HepG2 (cell line): Measurements from ENCODE around the gene ELP2. TPM values are rescaled to one million over a fixed set of nuclear protein-coding genes. Genes with fewer than 3 reads are reported as not detected.

Experiments
- ATF4 ChIP-seq, 2 experiments: fragments of 450-650 bp in 1 of 2; sonication (generic) in 1 of 2; formaldehyde crosslinking; IDR thresholded peaks; 2 replicates each; pipeline versions ENCODE4 v1.5.0 to v1.8.0; 2020 to 2022; ENCODE audit warnings: mild to moderate bottlenecking in 1 of 2, missing genetic modification reagents in 1 of 2
- ELF3 ChIP-seq: IDR thresholded peaks from 2 replicates; pipeline ENCODE4 v1.6.1; 2016; ENCODE audit warnings: missing genetic modification reagents, missing compliant biosample characterization
- GMEB2 ChIP-seq: IDR thresholded peaks from 2 replicates; pipeline ENCODE4 v1.6.1; 2016; ENCODE audit warnings: missing biosample characterization, missing genetic modification reagents, low read depth
- HNRNPL ChIP-seq: fragments of 200-400 bp; formaldehyde crosslinking; IDR thresholded peaks from 2 replicates; pipeline ENCODE4 v1.6.1; 2017; ENCODE audit warnings: mild to moderate bottlenecking, low read depth, low read length
- THAP11 ChIP-seq: IDR thresholded peaks from 2 replicates; pipeline ENCODE4 v1.6.1; 2016; ENCODE audit warnings: missing biosample characterization, missing genetic modification reagents
- XRCC5 ChIP-seq: fragments of 200-400 bp; formaldehyde crosslinking; optimal IDR thresholded peaks from 2 replicates; pipeline ENCODE3; 2017; ENCODE audit warnings: mild to moderate bottlenecking, low read length
- ZBTB20 ChIP-seq: sonication (generic); formaldehyde crosslinking; IDR thresholded peaks from 2 replicates; pipeline ENCODE4 v1.8.1; 2023; ENCODE audit warnings: missing genetic modification reagents, low read depth, mild to moderate bottlenecking, borderline replicate concordance
- ZNF207 ChIP-seq: fragments of 450-650 bp; IDR thresholded peaks from 2 replicates; pipeline ENCODE4 v1.6.1; 2016; ENCODE audit warnings: antibody characterized with exemption, borderline replicate concordance
- ZNF234 ChIP-seq: sonication (generic); formaldehyde crosslinking; conservative IDR thresholded peaks from 2 replicates; pipeline ENCODE4 v1.5.1; 2020; ENCODE audit warnings: mild to moderate bottlenecking, missing genetic modification reagents
- ZNF30 ChIP-seq: sonication (generic); formaldehyde crosslinking; IDR thresholded peaks from 2 replicates; pipeline ENCODE4 v1.5.0; 2020; ENCODE audit warnings: mild to moderate bottlenecking, missing genetic modification reagents
- ZNF557 ChIP-seq: sonication (generic); formaldehyde crosslinking; IDR thresholded peaks from 2 replicates; pipeline ENCODE4 v1.4.0; 2020; ENCODE audit warnings: missing genetic modification reagents
- ZNF777 ChIP-seq: sonication (generic); formaldehyde crosslinking; IDR thresholded peaks from 2 replicates; pipeline ENCODE4 v1.4.0; 2020; ENCODE audit warnings: missing genetic modification reagents
- ZNF780A ChIP-seq: sonication (generic); formaldehyde crosslinking; IDR thresholded peaks from 2 replicates; pipeline ENCODE4 v1.8.0; 2022; ENCODE audit warnings: mild to moderate bottlenecking, missing genetic modification reagents, moderate library complexity
- ZSCAN20 ChIP-seq: sonication (generic); formaldehyde crosslinking; IDR thresholded peaks from 2 replicates; pipeline ENCODE4 v1.4.0; 2020; ENCODE audit warnings: missing genetic modification reagents, mild to moderate bottlenecking, borderline replicate concordance
- ZSCAN31 ChIP-seq: sonication (generic); formaldehyde crosslinking; IDR thresholded peaks from 2 replicates; pipeline ENCODE4 v1.5.0; 2020; ENCODE audit warnings: low read depth, mild to moderate bottlenecking, missing genetic modification reagents
- polyA plus RNA-seq, 8 experiments: library from polyadenylated mRNA; depleted of rRNA in 3 of 8; stranded (reverse) in 7 of 8; unstranded in 1 of 8; fragments of >200 nt; fragmentation: Illumina TruSeq in 4 of 8; extraction: Trizol in 4 of 8; gene quantifications; 2 replicates each; pipeline versions ENCODE4 v1.2.1 to v1.2.3, GENCODE V29; 2011 to 2016; ENCODE audit warnings: low read depth in 4 of 8, missing spikeins in 1 of 8, mixed read lengths in 1 of 8; ENCODE audit not compliant: insufficient read depth in 1 of 8
- total RNA-seq, 5 experiments: library from RNA; depleted of rRNA; stranded (reverse); fragments of >200 nt; fragmentation: Illumina TruSeq; extraction: Trizol; gene quantifications; 2 replicates each; pipeline ENCODE4 v1.2.3, GENCODE V29; 2016; ENCODE audit warnings: low read depth in 1 of 5
- TF ChIP-seq, protein P1 (sequence below): IDR thresholded peaks from 2 replicates; pipeline ENCODE4 v1.6.1; 2016; ENCODE audit warnings: mild to moderate bottlenecking
- TF ChIP-seq, protein P2 (sequence below): sonication (generic); formaldehyde crosslinking; IDR thresholded peaks from 2 replicates; pipeline ENCODE4 v1.4.0; 2020; ENCODE audit warnings: low read depth, missing genetic modification reagents
- TF ChIP-seq, protein P3 (sequence below): sonication (generic); formaldehyde crosslinking; IDR thresholded peaks from 2 replicates; pipeline ENCODE4 v1.8.1; 2023; ENCODE audit warnings: mild to moderate bottlenecking, missing genetic modification reagents

The ELP2 gene
- total and polyA plus RNA-seq, 2 of the 13 experiments (the other 11 are each of a cell fraction or from before 2014, with no cell fraction given), result 98.7 to 100 TPM

DNA sequence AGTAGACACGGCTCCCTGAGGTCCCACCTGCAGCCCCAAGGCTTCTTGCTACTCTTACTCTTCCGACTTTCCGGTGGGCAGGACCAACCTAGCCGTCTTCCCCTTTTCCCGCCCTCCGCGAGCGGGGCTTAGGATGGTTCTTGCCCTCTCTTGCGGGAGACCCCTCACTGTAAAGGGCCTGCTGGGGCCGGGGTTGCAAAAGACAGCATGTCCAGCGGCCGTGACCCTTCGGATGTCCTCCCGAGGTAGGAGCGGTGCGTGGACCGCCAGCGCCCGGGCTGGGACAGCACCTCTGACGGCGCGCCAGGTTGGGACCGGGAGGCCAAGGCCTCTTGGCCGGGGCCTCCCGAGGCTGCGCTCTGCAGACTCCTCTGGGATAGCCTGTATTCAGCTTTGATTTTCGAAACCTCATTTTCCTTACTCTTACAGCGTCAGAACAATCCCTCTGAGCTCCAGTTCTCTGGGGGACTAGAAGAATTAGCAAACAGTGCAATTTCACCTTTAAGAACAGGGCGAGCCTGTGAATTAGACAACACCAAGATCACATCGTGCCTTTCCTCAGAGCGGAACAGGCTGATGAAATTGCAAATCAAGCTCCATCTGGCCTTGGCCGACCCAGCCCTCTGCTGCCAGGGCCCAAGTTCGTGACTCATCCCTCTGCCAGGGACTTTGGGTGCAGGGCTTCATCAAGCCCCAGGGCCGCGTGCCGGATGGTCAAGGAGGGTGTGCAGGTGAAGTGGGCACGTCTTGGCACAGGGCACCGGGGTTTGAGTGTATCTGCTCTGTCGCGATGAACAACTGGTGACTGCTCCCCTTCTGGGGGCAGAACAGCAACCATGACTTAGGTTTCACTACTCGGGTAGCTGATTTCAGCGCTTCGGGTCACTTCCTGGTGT is 58.4 kb downstream of the ELP2 start (continued):
- TF ChIP-seq HNRNPL, result peak; percentile 92
- TF ChIP-seq, protein P1, sequence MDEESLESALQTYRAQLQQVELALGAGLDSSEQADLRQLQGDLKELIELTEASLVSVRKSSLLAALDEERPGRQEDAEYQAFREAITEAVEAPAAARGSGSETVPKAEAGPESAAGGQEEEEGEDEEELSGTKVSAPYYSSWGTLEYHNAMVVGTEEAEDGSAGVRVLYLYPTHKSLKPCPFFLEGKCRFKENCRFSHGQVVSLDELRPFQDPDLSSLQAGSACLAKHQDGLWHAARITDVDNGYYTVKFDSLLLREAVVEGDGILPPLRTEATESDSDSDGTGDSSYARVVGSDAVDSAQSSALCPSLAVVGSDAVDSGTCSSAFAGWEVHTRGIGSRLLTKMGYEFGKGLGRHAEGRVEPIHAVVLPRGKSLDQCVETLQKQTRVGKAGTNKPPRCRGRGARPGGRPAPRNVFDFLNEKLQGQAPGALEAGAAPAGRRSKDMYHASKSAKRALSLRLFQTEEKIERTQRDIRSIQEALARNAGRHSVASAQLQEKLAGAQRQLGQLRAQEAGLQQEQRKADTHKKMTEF (CRISPR knock-in tag), result no peak; the same call in 1 of the 2 replicates
- no peak for TF ChIP-seq ZNF207
- TF ChIP-seq, protein P2, sequence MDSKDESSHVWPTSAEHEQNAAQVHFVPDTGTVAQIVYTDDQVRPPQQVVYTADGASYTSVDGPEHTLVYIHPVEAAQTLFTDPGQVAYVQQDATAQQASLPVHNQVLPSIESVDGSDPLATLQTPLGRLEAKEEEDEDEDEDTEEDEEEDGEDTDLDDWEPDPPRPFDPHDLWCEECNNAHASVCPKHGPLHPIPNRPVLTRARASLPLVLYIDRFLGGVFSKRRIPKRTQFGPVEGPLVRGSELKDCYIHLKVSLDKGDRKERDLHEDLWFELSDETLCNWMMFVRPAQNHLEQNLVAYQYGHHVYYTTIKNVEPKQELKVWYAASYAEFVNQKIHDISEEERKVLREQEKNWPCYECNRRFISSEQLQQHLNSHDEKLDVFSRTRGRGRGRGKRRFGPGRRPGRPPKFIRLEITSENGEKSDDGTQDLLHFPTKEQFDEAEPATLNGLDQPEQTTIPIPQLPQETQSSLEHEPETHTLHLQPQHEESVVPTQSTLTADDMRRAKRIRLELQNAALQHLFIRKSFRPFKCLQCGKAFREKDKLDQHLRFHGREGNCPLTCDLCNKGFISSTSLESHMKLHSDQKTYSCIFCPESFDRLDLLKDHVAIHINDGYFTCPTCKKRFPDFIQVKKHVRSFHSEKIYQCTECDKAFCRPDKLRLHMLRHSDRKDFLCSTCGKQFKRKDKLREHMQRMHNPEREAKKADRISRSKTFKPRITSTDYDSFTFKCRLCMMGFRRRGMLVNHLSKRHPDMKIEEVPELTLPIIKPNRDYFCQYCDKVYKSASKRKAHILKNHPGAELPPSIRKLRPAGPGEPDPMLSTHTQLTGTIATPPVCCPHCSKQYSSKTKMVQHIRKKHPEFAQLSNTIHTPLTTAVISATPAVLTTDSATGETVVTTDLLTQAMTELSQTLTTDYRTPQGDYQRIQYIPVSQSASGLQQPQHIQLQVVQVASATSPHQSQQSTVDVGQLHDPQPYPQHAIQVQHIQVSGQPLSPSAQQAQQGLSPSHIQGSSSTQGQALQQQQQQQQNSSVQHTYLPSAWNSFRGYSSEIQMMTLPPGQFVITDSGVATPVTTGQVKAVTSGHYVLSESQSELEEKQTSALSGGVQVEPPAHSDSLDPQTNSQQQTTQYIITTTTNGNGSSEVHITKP (CRISPR knock-in tag), result 0 out of 2 replicates have a peak, but pooled peaks have one; percentile 34
- peak; percentile 55; the same call in 1 of the 2 replicates for TF ChIP-seq ZBTB20 (CRISPR knock-in tag)
- peak; percentile 55; the same call in 1 of the 2 replicates for TF ChIP-seq ELF3 (CRISPR knock-in tag)
- TF ChIP-seq, protein P3, sequence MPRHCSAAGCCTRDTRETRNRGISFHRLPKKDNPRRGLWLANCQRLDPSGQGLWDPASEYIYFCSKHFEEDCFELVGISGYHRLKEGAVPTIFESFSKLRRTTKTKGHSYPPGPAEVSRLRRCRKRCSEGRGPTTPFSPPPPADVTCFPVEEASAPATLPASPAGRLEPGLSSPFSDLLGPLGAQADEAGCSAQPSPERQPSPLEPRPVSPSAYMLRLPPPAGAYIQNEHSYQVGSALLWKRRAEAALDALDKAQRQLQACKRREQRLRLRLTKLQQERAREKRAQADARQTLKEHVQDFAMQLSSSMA (CRISPR knock-in tag), result peak; percentile 72; the same call in 1 of the 2 replicates
- 0 out of 2 replicates have a peak, but pooled peaks have one; percentile 22 for TF ChIP-seq ZSCAN20
- peak; percentile 5; the same call in 1 of the 2 replicates for TF ChIP-seq THAP11 (CRISPR knock-in tag)
- no peak for TF ChIP-seq ZNF234 (CRISPR knock-in tag)
- TF ChIP-seq ATF4 (CRISPR knock-in tag; IDR thresholded peaks at IDR 0.05), result peak in 1 of 2 experiments; percentile 95; a peak in 2 of 4 replicates
- TF ChIP-seq ZSCAN31, result peak; percentile 54; the same call in 1 of the 2 replicates
- TF ChIP-seq ZNF30, result 0 out of 2 replicates have a peak, but pooled peaks have one; percentile 26
- TF ChIP-seq XRCC5, result no peak
- 0 out of 2 replicates have a peak, but pooled peaks have one; percentile 58 for TF ChIP-seq ZNF780A (CRISPR knock-in tag)
- TF ChIP-seq ZNF557 (CRISPR knock-in tag), result 0 out of 2 replicates have a peak, but pooled peaks have one; percentile 35
- no peak for TF ChIP-seq GMEB2
- TF ChIP-seq ZNF777 (CRISPR knock-in tag), result peak; percentile 77
